Measurements from ENCODE around the gene CCDC187. TPM values are rescaled to one million over a fixed set of nuclear protein-coding genes. Genes with fewer than 3 reads are reported as not detected.

CCDC187 gene
- total and polyA plus RNA-seq, 8 donors, result 0.12 to 2.8 (median 0.45) TPM; not detected in 1

DNA sequence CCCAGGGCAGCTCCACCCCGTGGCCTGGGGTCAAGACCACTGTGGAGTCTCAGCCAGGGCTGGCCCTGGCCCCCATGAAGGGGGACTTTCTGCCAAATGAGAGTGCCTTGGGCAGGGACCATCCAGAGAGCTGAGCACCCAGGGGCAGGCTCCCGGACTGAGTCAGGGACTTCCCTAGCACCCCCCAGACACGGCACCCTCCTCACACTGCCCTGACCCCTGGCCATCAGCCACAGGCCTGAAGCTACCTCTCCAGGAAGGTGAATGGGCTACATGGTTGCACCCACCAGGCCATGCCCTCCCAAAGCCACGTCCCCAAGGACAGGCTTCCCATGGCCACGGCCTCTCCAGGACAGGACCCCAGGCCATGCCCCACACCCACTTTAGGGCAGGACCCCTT, 9.5 kb downstream of the CCDC187 start:
- TF ChIP-seq POLR2A (IDR thresholded peaks at IDR 0.05) (no peak), EP300 (IDR thresholded peaks at IDR 0.05) (no peak), POLR2AphosphoS5 (IDR thresholded peaks at IDR 0.05) (no peak)
- H3K27me3 ChIP-seq, result peaks cover 0 to 61% (median 0%) of the 10 kb centered on the region in 3 donors
- H3K36me3 ChIP-seq, result no peaks in the 10 kb centered on the region
- intact Hi-C loops (cut with DNase I; ENCODE audit: low total_unique reads), result no loop called here
- H3K27ac ChIP-seq, result no peak overlapping the region
- 77 to 84% (median 79%) methylated on average over 5 of the region's 5 CpGs for WGBS, 5 donors
- no peak overlapping the region for H3K4me3 ChIP-seq
- no peaks in the 10 kb centered on the region for H3K9me3 ChIP-seq
- peaks cover 0 to 33% (median 22%) of the 10 kb centered on the region in 4 donors for H3K4me1 ChIP-seq
- no peak for DNase-seq

GRCh38 chr9:136293476-136294077, 10.3 kb downstream of the CCDC187 start:
- intact Hi-C loops (cut with DNase I; ENCODE audit: low total_unique reads), result no loop called here
- no peak for DNase-seq
- TF ChIP-seq POLR2A (IDR thresholded peaks at IDR 0.05), result no peak
- no peak for TF ChIP-seq POLR2AphosphoS5 (IDR thresholded peaks at IDR 0.05)
- TF ChIP-seq EP300 (IDR thresholded peaks at IDR 0.05), result no peak
- TF ChIP-seq CTCF (IDR thresholded peaks at IDR 0.05), result no peak
- Histone ChIP-seq H3K9me3 (no peaks in the 10 kb centered on the region), H3K36me3 (no peaks in the 10 kb centered on the region), H3K4me1 (peaks cover 0 to 33% (median 22%) of the 10 kb centered on the region in 4 donors), H3K4me3 (no peak overlapping the region), H3K27me3 (peaks cover 0 to 62% (median 0%) of the 10 kb centered on the region in 3 donors), H3K27ac (no peak overlapping the region)
- 84 to 89% (median 85%) methylated on average over 14 of the region's 14 CpGs for WGBS, 5 donors

GRCh38 chr9:136292591-136293448, 11.1 kb downstream of the CCDC187 start:
- DNase-seq, result peak; percentile 43 to 61
- WGBS, 5 donors, result 46 to 65% (median 51%) methylated on average over 19 to 34 of the region's 34 CpGs
- H3K9me3 ChIP-seq, result no peaks in the 10 kb centered on the region
- H3K36me3 ChIP-seq, result no peaks in the 10 kb centered on the region
- H3K4me1 ChIP-seq, result peaks cover 0 to 31% (median 21%) of the 10 kb centered on the region in 4 donors
- no peak overlapping the region for H3K27ac ChIP-seq
- H3K27me3 ChIP-seq, result peaks cover 0 to 62% (median 6%) of the 10 kb centered on the region in 3 donors
- no peak for TF ChIP-seq POLR2A (IDR thresholded peaks at IDR 0.05)
- intact Hi-C loops (cut with DNase I; ENCODE audit: low total_unique reads), result no loop called here
- H3K4me3 ChIP-seq, result no peak overlapping the region

DNA sequence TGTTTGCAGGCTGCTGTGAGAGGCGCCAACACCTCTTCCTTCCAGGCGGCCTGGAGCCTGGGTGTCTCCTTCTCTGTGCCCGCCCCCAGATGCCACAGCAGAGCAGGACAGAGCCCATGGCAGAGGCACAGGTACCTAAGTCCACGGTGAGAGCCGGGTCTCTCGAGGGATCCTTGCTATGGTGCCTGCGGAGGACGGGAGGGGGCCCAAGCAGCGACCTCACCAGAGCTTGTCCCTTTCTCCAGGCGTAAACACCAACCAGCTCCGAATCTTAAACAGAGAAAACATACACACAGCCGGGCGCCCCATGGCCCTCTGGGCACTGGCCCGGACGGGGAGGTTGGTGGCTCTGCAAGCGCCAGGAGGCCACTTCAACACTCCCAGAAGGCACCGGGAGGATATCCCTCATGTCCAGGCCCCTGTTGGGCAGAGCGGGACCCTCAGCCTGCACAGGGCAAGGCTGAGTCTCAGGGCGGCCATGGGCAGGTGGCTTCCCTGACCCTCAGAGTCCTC, 11.8 kb downstream of the CCDC187 start:
- peaks cover 0 to 23% (median 18%) of the 10 kb centered on the region in 4 donors for H3K4me1 ChIP-seq
- no peak overlapping the region for H3K4me3 ChIP-seq
- peaks cover 0 to 67% (median 7%) of the 10 kb centered on the region in 3 donors for H3K27me3 ChIP-seq
- H3K36me3 ChIP-seq, result no peaks in the 10 kb centered on the region
- no peak for DNase-seq
- H3K9me3 ChIP-seq, result no peaks in the 10 kb centered on the region
- H3K27ac ChIP-seq, result no peak overlapping the region
- WGBS, 5 donors, result 58 to 85% (median 82%) methylated on average over 16 to 19 of the region's 19 CpGs
- TF ChIP-seq POLR2AphosphoS5 (IDR thresholded peaks at IDR 0.05), result no peak
- TF ChIP-seq CTCF (IDR thresholded peaks at IDR 0.05), result no peak
- no peak for TF ChIP-seq EP300 (IDR thresholded peaks at IDR 0.05)
- TF ChIP-seq POLR2A (IDR thresholded peaks at IDR 0.05), result no peak
- intact Hi-C loops (cut with DNase I; ENCODE audit: low total_unique reads), result no loop called here

GRCh38 chr9:136291306-136292025, 12.4 kb downstream of the CCDC187 start:
- TF ChIP-seq POLR2A (IDR thresholded peaks at IDR 0.05) (no peak), POLR2AphosphoS5 (IDR thresholded peaks at IDR 0.05) (no peak), EP300 (IDR thresholded peaks at IDR 0.05) (no peak), CTCF (IDR thresholded peaks at IDR 0.05) (no peak)
- Histone ChIP-seq H3K9me3 (no peaks in the 10 kb centered on the region), H3K4me1 (peaks cover 0 to 17% (median 13%) of the 10 kb centered on the region in 4 donors), H3K4me3 (no peak overlapping the region), H3K27ac (no peak overlapping the region), H3K36me3 (no peaks in the 10 kb centered on the region), H3K27me3 (peaks cover 0 to 67% (median 7%) of the 10 kb centered on the region in 3 donors)
- DNase-seq, result no peak
- WGBS, 5 donors, result 77 to 91% (median 88%) methylated on average over 17 to 22 of the region's 22 CpGs
- intact Hi-C loops (cut with DNase I; ENCODE audit: low total_unique reads), result no loop called here
